ENCODE results near the gene TMEM117.

The TMEM117 gene

GRCh38 chr12:44059476-44059875 lies 223.6 kb downstream of the TMEM117 start:
- TF ChIP-seq GATA1 (IDR thresholded peaks at IDR 0.05; ENCODE audit: low read depth, low read length) (no peak), POLR2A (IDR thresholded peaks at IDR 0.05; ENCODE audit: low read length) (no peak)
- no peak for DNase-seq

GRCh38 chr12:44063671-44064070 lies 227.8 kb downstream of the TMEM117 start:
- no peak for TF ChIP-seq POLR2A (IDR thresholded peaks at IDR 0.05; ENCODE audit: low read length)
- no peak for TF ChIP-seq GATA1 (IDR thresholded peaks at IDR 0.05; ENCODE audit: low read depth, low read length)
- DNase-seq: no peak

- TF ChIP-seq GATA1 (IDR thresholded peaks at IDR 0.05; ENCODE audit: low read depth, low read length): no peak
- no peak for TF ChIP-seq POLR2A (IDR thresholded peaks at IDR 0.05; ENCODE audit: low read length)
- no peak for DNase-seq
Observed at GRCh38 chr12:44076871-44077270, 241.0 kb downstream of the TMEM117 start.

GRCh38 chr12:44077294-44077693 lies 241.4 kb downstream of the TMEM117 start:
- TF ChIP-seq GATA1 (IDR thresholded peaks at IDR 0.05; ENCODE audit: low read depth, low read length) (no peak), POLR2A (IDR thresholded peaks at IDR 0.05; ENCODE audit: low read length) (no peak)
- no peak for DNase-seq

- no peak for DNase-seq
- TF ChIP-seq POLR2A (IDR thresholded peaks at IDR 0.05; ENCODE audit: low read length): no peak
- TF ChIP-seq GATA1 (IDR thresholded peaks at IDR 0.05; ENCODE audit: low read depth, low read length): no peak
Observed at GRCh38 chr12:44078273-44078672, 242.4 kb downstream of the TMEM117 start.

- no peak for DNase-seq
- TF ChIP-seq POLR2A (IDR thresholded peaks at IDR 0.05; ENCODE audit: low read length): no peak
Observed at GRCh38 chr12:44088647-44089046, 252.8 kb downstream of the TMEM117 start.

- no peak for DNase-seq
- TF ChIP-seq GATA1 (IDR thresholded peaks at IDR 0.05; ENCODE audit: low read depth, low read length) (no peak), POLR2A (IDR thresholded peaks at IDR 0.05; ENCODE audit: low read length) (no peak)
Observed at GRCh38 chr12:44091948-44092606, 256.2 kb downstream of the TMEM117 start.

GRCh38 chr12:44098786-44099185 lies 262.9 kb downstream of the TMEM117 start:
- TF ChIP-seq GATA1 (IDR thresholded peaks at IDR 0.05; ENCODE audit: low read depth, low read length) (no peak), POLR2A (IDR thresholded peaks at IDR 0.05; ENCODE audit: low read length) (no peak)
- no peak for DNase-seq

GRCh38 chr12:44099486-44099885 lies 263.6 kb downstream of the TMEM117 start:
- no peak for DNase-seq
- TF ChIP-seq GATA1 (IDR thresholded peaks at IDR 0.05; ENCODE audit: low read depth, low read length) (no peak), POLR2A (IDR thresholded peaks at IDR 0.05; ENCODE audit: low read length) (no peak)

- no peak for DNase-seq
- TF ChIP-seq GATA1 (IDR thresholded peaks at IDR 0.05; ENCODE audit: low read depth, low read length) (no peak), POLR2A (IDR thresholded peaks at IDR 0.05; ENCODE audit: low read length) (no peak)
Observed at GRCh38 chr12:44100264-44100663, 264.4 kb downstream of the TMEM117 start.

- DNase-seq: no peak
- TF ChIP-seq POLR2A (IDR thresholded peaks at IDR 0.05; ENCODE audit: low read length) (no peak), GATA1 (IDR thresholded peaks at IDR 0.05; ENCODE audit: low read depth, low read length) (no peak)
Observed at GRCh38 chr12:44101475-44101874, 265.6 kb downstream of the TMEM117 start.

GRCh38 chr12:44114906-44115305 lies 279.0 kb downstream of the TMEM117 start:
- no peak for DNase-seq
- no peak for TF ChIP-seq GATA1 (IDR thresholded peaks at IDR 0.05; ENCODE audit: low read depth, low read length)
- no peak for TF ChIP-seq POLR2A (IDR thresholded peaks at IDR 0.05; ENCODE audit: low read length)

GRCh38 chr12:44117337-44117736 lies 281.5 kb downstream of the TMEM117 start:
- TF ChIP-seq POLR2A (IDR thresholded peaks at IDR 0.05; ENCODE audit: low read length) (no peak), GATA1 (IDR thresholded peaks at IDR 0.05; ENCODE audit: low read depth, low read length) (no peak)
- no peak for DNase-seq

GRCh38 chr12:44118946-44119345 lies 283.1 kb downstream of the TMEM117 start:
- no peak for TF ChIP-seq GATA1 (IDR thresholded peaks at IDR 0.05; ENCODE audit: low read depth, low read length)
- no peak for TF ChIP-seq POLR2A (IDR thresholded peaks at IDR 0.05; ENCODE audit: low read length)

GRCh38 chr12:44126806-44127205 lies 290.9 kb downstream of the TMEM117 start:
- no peak for DNase-seq
- TF ChIP-seq POLR2A (IDR thresholded peaks at IDR 0.05; ENCODE audit: low read length) (no peak), GATA1 (IDR thresholded peaks at IDR 0.05; ENCODE audit: low read depth, low read length) (no peak)

More at GRCh38 chr12:44118946-44119345, 283.1 kb downstream of the TMEM117 start:
- no peak for DNase-seq
